Right kidney (tissue), 1 donor: ENCODE data around the gene GPR142.
A peak's percentile ranks its signal among the peaks of the same experiment; 100 is the strongest.

Experiments used
- DNase-seq: peaks from one replicate; pipeline ENCODE4 v3.0.0-alpha.2; 2016

GPR142 gene

DNA sequence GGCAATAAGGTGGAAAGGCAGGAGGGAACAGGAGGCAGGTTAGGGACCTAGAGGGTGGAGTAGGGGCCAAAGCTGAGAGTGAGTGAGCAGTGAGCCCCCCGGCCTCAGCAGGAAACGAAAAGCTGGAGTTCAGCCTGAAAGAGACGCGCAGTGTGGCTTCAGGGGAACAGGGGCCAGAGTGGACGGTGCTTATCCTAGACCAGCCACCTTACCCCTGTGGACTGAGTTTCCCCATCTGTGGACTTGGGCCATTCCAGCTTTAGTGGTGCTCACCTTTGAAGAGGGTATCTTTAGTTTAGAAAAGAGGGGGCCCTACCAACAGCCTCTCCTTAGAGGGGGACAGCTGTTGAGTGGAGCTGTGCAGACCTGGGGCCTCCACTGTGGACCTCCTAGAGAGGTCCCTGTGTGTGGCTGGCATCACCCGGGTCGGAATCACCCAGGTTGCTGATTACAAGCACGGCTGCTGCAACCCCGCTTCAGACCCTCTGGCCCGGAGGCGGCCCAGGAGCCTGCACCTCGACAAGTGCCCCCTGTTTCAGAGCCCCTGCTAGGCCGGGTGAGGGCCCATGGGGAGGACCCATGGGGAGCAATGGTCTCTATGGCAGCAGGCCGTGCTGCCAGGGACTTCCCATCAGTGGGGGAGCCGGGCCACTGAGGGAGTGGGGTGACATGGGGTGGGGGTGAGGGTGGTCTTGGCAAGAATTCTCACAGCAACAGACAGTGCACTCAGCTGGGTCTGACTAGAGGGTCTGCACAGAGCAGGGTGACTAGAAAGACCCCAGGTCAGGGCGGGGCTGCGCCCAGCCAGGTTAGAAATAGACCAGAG lies 2.6 kb downstream of the GPR142 start:
- no peak for DNase-seq

DNA sequence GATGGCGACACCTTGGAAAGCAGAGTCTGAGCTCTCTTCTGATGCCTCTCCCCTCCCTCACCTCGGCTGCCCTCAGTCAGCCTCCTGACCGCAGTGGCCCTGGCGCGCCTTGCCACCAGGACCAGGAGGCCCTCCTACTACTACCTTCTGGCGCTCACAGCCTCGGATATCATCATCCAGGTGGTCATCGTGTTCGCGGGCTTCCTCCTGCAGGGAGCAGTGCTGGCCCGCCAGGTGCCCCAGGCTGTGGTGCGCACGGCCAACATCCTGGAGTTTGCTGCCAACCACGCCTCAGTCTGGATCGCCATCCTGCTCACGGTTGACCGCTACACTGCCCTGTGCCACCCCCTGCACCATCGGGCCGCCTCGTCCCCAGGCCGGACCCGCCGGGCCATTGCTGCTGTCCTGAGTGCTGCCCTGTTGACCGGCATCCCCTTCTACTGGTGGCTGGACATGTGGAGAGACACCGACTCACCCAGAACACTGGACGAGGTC lies 4.4 kb downstream of the GPR142 start:
- DNase-seq = no peak

DNA sequence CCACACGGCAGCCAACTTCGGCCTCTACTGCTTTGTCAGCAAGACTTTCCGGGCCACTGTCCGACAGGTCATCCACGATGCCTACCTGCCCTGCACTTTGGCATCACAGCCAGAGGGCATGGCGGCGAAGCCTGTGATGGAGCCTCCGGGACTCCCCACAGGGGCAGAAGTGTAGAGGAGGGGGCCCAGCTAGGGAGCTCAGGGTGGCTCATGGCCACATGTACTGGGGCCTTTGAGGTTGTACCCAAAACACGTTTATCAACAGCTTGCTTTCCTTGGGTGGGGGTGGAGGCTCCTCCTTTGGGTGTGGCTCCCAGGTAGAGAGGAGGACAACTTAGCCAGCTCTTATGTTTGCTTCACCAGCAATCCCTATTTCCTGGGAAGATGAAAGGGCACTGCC lies 5.1 kb downstream of the GPR142 start:
- DNase-seq = no peak

DNA sequence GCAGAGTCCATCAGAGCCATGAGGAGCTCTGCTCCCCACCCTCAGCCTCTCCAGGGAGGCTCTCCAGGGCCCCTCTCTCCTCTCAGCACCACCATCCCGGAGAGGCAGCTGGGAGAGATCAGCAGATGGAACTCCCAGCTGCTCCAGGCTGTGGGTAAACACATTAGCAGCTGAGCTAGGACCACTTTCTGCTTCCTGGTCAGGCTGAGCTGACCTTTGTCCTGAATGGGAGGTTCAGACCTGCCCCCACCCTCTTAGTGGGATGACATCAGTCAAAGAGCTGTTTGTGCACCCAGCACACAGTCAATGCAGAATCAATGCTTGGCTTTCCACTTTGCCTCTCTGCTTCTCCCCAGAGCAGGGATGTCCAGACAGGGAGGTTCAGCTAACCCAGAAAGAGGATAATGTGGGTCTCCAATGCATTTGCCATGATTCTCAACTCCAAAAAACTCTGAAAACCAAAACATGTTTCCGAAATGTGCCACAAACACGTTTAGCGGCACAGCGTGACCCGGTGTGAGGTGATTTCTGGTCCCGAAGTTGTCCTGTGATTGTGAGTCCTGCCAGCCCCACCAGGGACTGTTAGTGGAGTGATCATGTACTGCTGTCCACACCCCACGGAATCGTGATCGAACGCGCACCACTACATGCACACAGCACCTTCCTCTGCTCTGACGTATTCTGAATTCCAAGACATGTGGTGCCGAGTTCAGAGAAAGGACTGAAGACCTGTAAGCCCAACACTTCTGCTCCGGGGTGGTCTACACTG lies 6.7 kb downstream of the GPR142 start:
- no peak for DNase-seq

DNA sequence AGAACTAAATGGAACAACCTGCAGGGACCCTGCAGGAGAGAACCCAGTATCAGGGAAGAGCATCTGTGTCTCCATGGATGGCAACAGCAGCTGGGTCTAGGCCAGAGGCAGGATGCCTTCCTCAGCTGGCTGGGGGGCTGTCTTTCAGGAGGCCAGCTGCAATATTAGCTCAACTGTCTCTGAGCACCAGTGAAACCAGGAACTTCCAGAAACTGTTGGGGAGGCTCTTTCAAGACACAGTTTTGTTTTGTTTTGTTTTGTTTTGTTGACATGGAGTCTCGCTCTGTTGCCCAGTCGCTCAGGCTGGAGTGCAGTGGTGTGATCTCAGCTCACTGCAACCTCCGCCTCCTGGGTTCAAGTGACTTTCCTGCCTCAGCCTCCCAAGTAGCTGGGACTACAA lies 7.6 kb downstream of the GPR142 start:
- DNase-seq = no peak

DNA sequence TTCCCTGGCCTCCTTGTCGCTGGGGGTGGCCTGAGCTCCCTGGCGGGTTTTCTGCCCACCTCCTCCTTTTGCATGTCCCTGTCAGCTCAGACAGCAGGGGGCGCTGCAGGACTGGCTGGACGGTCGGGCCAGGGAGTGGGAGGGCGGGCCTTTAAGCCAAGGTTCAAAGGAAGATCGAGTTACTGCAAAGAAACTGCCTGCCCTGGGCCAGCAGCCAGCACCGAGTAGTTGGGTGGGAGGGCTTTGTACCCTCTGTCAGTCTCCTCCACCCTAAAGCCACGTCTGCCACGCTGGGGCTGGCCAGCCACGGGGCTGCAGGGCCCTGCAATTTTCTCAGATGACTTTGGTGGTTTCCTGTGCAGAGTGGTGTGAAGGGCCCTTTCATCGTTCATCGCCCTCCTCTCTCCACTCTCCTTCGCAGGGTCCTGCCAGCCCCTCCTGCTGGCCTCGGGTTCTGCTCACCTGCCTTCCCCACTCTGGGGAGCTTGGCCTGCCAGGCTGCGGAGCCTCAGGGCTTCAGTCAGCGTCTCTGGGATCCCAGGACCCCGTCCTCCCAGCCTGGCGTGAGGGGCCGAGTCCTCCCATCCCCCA lies 12.3 kb downstream of the GPR142 start:
- peak; percentile 91 for DNase-seq

DNA sequence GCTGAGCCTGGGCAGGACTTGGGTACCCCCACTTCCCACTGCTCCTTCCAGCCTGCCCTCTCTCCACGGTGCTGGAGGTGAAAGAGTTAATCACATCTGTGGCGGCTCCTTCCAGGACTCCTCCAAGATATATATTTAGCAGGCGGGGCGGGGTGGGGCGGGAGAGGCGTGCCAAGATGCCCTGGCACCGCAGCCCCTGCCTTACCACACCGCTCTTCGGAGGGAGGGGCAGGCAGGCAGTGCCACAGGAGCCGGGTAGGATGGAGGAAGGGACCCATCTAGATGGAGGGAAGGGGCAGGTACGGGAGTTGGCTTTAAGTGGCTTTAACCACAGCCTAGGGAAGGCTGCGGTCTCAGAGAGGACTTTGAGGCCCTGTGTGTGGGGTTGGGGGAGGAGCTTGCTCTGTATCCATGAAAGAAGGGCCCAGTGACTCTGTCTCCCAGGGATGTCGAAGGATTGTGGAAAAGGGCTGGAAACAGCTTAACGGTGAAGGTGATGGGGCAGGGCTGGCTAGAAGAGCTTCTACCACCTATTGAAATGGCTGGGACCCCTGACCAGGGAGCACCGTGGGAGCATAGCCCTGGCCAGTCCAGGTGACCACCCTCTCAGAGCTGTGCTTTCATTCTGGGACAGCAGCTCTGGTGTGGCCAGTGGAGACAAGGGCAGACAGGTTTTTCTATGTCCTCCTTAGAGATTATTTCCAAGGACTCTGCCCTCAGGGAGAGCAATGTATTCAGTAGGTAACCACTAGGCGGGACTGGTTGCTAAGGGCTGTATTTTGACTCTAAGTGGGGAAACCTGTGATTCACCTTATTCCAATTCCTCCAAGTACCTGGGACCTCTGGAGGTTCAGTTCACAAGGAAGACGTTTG lies 13.0 kb downstream of the GPR142 start:
- peak; percentile 35 for DNase-seq

DNA sequence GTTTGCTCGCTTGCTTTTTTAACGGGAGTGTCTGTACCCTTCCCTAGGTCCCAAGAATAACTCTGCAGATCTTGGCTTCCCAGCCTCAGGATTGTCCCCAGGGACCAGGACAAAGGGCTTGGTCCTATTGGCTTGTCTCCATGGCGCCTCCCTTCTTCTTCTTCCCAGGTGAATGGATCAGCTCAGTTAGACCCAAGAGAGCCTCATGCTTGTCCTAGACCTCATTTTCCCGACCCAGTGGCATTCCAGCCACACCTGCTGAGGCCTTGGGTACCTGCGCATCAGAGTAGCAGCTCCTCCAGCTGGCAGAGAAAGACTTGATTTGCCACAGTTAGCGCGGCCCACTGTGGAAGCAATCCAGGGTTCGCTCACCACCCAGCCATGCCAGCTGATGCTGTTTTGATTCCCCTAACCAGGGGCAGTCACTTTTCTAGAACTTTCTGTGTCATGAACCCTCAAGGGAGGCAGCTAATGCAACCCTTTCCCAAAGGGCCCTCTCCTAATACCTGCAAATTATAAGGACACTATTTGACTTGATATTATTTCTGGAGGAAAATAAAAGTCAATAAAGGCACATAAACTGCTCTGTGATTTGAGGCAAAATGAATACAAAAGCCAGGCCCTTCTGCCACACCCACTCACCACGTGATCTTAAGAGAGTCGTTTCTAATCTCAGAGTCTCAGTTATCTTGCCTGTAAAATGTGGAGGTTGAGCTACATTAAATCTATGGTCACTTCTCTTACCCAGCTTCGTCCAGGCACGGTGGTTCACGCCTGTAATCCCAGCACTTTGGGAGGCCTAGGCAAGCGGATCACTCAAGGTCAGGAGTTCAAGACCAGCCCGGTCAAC lies 13.9 kb downstream of the GPR142 start:
- DNase-seq = no peak

DNA sequence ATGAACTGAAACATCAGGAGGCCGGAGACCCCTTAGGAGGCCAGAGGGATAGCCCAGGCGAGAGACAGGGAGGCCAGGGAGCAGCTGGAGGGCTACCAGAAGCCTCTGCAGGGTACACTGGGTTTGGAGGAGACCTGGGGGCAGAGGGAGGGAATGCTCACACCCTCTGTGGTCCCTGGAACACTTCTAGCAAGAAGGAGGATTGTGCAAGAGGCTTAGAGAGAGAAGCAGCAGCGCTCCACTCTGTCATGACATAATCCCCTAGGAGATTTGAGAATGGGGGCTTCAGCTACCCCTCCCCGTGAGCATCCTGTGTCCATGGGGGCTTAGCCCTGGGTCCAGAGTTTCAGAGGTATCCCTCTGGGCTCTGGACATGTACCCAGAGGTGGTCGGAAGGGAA lies 15.8 kb downstream of the GPR142 start:
- no peak for DNase-seq

DNA sequence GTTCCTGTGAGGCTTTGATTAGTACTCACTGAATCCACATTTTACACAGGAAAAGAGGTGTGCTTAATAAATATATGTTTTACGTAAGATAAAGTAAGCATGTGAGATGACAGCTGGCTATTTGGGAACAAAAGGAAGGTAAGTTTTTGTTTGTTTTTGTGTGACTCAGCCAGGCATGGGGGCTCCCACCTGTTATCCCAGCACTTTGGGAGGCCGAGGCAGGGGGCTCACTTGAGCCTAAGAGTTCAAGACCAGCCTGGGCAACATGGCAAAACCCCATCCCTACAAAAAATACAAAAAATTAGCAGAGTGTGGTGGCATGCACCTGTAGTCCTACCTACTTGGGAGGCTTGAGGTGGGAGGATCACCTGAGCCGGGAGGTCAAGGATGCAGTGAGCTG lies 17.9 kb downstream of the GPR142 start:
- no peak for DNase-seq

DNA sequence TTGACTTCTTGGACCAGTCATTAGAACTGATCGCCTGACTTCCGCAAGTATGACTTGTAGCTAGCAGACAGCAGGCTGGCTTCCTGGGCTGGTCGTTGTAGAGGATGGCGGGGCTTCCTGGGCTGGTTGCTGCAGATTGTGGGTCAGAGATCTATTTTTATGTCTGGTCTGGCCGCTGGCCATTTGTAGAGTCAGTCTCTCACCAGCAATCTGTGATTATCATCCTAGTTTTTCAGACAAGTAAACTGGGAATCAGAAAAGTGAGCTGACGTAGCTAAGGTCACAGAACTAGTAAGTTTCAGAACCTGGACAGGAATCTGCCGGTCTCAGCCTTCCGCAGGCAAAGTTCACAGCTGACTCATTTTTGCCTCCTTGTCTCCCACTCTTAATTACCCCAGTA lies 19.1 kb downstream of the GPR142 start:
- DNase-seq = no peak

DNA sequence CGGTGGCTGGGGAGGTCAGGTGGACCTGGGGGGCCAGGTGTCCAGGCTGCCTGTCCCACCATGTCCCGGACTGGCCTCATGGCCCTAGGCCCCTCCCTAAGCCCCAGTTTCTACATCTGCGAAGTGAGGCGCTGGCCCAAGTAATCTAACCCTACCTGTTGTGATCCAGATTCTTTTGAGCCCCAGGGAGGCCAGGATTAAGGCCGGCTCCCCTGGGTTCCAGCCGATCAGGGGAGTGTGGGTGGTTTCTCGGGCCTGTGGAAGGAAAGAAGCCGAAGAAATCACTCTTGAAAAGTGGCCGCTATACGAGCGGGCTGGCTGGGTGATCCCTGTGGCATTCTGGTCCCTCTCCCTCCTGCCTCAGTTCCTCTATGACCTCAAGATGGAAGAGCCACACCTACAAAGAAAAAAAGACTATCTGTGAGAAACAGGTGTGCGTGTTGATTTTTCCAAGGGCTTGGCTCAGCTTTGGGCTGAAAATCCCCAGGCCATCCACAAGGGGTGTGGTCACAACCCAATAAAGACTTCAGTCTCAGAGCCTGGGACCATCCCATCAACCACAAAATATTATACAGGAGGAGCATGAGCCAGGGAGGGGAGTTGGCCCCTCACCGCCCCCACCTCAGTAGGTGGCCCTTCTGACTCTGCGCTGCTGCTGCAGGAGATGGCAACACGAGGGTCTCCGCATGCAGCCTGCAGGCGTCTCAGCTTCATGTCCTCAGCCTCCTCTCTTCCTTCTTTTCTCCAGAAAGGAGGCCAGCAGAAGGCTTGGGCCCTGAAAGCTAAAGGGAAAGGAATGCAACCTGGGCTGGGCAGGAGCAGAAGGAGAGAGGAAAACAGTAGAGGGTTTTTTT lies 20.3 kb downstream of the GPR142 start:
- no peak for DNase-seq

DNA sequence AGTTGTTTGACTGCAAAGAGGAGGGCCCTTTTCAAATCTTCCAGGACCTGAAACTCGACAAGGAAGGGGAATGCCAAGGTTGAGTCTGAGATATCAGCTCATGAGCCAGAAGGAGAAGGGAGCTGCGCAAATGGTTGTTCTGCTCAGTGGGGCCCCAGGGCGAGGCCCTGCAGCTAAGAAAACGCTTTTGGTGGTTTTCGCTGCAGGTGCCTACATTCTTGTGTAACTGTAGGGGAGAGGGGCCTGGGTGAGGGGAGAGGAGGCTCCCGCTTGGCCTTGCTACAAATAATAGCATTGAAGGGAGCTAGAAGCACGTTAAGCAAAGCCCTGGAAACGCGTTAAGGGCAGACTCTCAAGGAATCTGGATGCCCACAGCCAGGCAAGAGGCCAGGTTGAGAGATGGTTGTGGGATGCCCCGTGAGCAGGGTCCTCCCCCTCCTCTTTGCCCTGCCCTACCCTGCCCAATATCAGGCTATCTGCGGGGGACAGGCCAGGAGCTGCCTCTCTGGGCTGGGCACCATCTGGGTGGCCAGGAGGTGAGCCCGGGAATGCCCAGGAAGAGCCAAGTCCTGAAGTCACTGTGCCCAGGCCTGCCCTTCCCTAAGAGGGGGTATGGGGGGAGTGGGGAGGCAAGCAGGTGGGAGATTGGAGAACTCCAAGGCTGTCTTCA lies 21.9 kb downstream of the GPR142 start:
- no peak for DNase-seq

DNA sequence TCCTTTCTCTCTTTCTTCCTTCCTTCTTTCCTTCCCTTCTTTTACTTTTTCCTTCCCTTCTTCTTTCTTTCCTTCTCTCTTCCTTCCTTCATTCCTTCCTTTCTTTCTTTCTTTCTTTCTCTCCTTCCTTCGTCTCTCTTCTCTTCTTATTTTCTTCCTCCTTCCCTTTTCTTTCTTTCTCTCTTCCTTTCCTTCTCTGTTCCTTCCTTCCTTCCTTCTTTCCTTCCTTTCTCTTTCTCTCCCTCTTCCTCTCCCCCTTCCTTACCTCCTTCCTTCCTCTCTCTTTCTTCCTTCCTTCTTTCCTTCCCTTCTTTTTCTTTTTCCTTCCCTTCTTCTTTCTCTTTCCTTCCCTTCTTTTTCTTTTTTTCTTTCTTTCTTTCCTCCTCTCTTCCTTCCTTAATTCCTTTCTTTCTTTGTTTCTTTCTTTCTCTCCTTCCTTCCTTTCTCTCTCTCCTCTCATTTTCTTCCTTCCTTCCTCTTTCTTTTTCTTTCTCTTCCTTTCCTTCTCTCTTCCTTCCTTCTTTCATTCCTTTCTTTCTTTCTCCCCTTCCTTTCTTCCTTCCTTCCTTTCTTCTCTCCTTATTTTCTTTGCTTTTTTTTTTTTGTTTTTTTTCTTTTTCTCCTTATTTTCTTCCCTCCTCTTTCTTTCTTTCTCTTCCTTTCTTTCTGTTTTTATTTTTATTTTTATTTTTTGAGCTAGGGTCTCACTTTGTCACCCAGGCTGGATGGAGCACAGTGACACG lies 22.8 kb downstream of the GPR142 start:
- no peak for DNase-seq

DNA sequence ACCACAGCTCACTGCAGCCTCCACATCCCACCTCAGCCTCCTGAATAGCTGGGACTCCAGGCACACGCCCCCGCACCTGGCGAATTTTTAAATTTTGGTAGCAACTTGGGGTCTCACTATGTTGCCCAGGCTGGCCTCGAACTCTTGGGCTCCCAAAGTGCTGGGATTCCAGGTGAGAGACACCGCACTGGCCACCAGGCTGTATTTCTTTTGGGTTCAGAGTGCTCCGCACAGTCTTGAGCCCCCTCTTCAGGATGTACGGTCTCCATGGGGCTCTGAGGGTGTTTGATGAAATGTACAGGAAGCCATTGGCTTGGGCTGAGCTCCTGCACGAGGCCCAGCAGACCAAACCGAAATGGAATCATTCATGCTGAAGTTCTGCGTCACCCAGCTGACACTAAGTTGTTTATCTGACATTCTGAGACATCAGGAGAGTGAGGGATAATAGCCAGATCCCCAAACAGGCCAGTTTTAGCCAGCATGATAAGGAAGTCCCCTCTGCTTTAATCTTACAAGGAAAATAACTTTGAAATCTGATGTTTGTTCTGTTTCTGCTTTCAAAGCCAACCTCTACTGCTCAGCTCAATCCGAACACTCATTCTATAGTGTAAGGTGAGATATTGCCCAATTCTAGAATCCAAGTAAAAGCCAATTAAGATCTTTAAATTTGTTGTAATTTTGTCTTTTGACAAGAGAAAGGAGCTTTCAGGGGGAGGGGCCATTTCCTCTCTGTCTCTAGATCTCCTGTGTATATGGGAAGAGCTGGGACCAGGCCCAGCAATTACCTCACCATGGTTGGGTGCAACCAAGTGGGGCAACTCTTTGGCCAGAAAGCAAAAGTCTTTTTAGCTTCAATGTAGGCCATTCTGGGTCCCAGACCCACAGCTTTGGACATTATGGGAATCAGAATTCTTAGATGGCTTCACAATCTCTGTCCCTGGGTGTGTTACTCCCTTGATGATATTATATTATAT lies 23.7 kb downstream of the GPR142 start:
- DNase-seq = no peak

DNA sequence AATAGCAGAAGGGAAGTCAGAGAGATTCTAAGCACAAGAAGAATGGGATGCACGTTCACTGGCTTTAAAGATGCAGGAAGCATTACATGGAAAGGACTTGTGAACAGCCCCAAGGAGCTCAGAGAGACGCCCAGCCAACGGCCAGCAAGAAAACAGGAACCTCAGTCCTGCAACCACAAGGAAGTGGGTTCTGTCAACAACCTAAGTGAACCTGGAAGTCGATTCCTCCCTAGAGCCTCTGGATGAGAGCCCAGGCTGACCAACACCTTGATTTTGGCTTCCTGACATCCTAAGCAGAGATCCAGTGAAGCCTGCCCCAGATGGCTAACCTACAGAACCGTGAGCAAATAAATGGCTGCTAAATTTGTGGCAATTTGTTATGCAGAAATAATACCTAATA lies 24.5 kb downstream of the GPR142 start:
- no peak for DNase-seq

DNA sequence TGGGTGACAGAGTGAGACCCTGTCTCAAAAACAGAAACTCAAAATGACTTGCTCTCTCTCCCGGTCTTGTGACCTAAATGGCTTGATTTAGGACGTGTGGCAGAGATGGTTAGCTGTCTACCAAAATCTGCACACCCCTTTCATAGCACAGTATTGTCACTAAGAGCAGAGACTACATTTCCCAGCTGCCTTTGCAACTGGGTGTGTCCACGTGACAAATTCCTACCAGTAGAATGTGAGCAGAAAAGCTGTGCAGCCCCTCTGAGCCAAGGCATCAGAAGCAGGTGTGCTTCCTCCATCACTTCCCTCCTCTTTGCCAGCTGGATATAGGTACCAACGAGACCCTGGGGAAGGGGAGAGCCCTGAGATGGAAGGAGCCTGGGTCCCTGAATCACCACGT lies 25.5 kb downstream of the GPR142 start:
- no peak for DNase-seq
